BE2C (cell line): ENCODE data around the gene ADSL.

Source experiments
- DNase-seq: peaks from one replicate; pipeline ENCODE4 v3.0.0-alpha.2; 2020
- H3K27me3 ChIP-seq: fragments of 250-450 bp; sonication (Bioruptor Pico); 2 replicates; pipeline ENCODE4 v1.5.1; 2020; ENCODE audit warnings: mild to moderate bottlenecking
- H3K36me3 ChIP-seq: fragments of 250-450 bp; sonication (Bioruptor Pico); 2 replicates; pipeline ENCODE4 v1.5.1; 2020; ENCODE audit warnings: mild to moderate bottlenecking
- H3K4me1 ChIP-seq: fragments of 250-450 bp; sonication (Bioruptor Pico); 2 replicates; pipeline ENCODE4 v1.5.1; 2020
- H3K4me3 ChIP-seq: 2 replicates; pipeline ENCODE4 v1.5.1; 2011; ENCODE audit warnings: low read depth, low read length
- H3K9me3 ChIP-seq: fragments of 250-450 bp; sonication (Bioruptor Pico); 2 replicates; pipeline ENCODE4 v1.5.1; 2020
- CTCF ChIP-seq: IDR thresholded peaks from 2 replicates; pipeline ENCODE4 v1.5.1; 2012; ENCODE audit warnings: mild to moderate bottlenecking, low read depth, low read length

The ADSL gene

DNA sequence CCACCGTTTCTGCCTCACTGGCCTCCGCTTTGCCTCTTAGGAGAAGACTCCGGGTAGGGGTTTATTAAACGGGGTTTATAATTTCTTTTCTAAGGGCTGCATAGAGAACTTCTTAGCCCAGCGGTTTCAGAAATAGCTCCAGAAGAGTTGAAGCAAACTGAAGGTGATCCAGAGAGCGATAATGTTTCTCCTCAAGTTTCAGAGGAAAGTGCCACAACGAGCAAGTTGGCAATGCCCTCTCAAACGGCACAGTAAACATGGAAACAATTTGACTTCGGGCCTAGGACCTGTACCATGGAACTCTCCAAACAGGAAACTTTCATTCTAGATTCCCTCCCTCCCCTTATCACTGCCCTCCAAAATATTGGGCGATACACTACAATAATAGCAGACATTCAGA is 1.0 kb downstream of the ADSL start:
- H3K27me3 ChIP-seq = no peaks in the 10 kb centered on the region
- H3K9me3 ChIP-seq = no peaks in the 10 kb centered on the region
- H3K4me1 ChIP-seq = peaks cover 3% of the 10 kb centered on the region; the same call in 1 of the 2 replicates
- DNase-seq = no peak
- peaks cover 39% of the 10 kb centered on the region for H3K36me3 ChIP-seq
- TF ChIP-seq CTCF = no peak
- H3K4me3 ChIP-seq = peak overlapping the region; percentile 99

GRCh38 chr22:40348025-40348658 is 1.8 kb downstream of the ADSL start:
- peak; percentile 64 for DNase-seq
- Histone ChIP-seq H3K27me3 (no peaks in the 10 kb centered on the region), H3K36me3 (peaks cover 47% of the 10 kb centered on the region), H3K4me1 (peaks cover 3% of the 10 kb centered on the region; the same call in 1 of the 2 replicates), H3K4me3 (peak overlapping the region; percentile 99), H3K9me3 (no peaks in the 10 kb centered on the region)
- peak; percentile 91 for TF ChIP-seq CTCF

DNA sequence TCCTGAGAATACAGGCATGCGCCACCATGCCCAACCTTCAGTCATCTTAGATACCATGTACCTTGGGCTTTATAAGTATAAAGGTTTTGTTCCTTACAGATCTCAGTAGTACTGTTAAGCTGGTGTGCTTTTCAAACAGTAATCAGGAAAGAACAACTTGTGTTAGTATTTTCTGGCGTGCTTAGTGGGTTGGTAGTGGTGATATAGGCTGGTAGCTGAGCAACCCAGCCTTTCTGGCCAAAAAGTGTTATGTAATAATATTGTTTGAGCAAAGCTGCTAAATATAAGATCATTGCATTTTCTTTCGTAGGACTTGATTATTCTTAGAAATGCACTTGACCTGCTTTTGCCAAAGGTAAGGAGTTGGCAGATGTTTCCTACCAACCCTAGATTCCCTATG is 6.5 kb downstream of the ADSL start:
- no peak for DNase-seq
- Histone ChIP-seq H3K4me1 (peaks cover 2% of the 10 kb centered on the region; the same call in 1 of the 2 replicates), H3K4me3 (no peak overlapping the region), H3K27me3 (no peaks in the 10 kb centered on the region), H3K36me3 (peaks cover 85% of the 10 kb centered on the region), H3K9me3 (no peaks in the 10 kb centered on the region)
- no peak for TF ChIP-seq CTCF

DNA sequence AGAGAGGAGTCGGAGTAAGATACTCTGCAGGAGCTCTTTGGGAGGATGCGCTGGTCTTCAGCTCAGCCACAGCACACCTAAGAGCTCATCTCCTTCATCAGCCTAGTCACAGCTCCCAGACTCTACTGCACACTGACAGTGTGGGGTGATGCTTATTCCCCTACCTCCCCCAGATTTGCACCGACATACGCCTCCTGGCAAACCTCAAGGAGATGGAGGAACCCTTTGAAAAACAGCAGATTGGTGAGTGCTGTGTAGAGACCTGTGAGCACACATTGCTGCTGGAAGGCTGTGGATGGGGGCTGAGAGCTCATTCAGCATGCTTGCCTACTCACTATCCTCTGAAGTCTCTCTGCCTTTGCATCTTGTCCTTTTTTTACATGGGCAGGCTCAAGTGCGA is 14.8 kb downstream of the ADSL start:
- H3K9me3 ChIP-seq = no peaks in the 10 kb centered on the region
- no peak overlapping the region for H3K4me3 ChIP-seq
- H3K36me3 ChIP-seq = peaks cover 90% of the 10 kb centered on the region
- no peak for DNase-seq
- H3K27me3 ChIP-seq = no peaks in the 10 kb centered on the region
- no peak for TF ChIP-seq CTCF
- no peaks in the 10 kb centered on the region for H3K4me1 ChIP-seq

DNA sequence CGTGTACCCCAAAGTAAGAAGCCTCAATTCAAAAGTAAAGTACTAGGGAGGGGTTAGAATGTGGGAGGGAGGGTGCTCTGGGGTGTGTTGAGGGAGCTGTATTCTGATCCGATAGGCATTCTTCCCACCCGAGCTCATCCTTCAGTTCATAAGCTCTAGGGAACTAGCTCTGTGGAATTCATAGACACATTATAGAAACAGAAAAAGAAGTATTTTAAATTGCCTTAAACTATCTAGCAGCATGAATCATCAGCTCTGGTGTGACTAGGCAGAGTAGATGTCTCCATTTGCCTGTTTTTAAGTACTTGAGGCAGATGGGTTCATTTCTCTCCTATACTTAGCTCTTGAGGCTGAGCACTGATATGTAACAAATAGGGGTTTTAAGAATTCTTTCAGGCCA is 16.8 kb downstream of the ADSL start:
- Histone ChIP-seq H3K4me3 (no peak overlapping the region), H3K27me3 (no peaks in the 10 kb centered on the region), H3K9me3 (no peaks in the 10 kb centered on the region), H3K36me3 (peaks cover 88% of the 10 kb centered on the region), H3K4me1 (no peaks in the 10 kb centered on the region)
- no peak for DNase-seq
- no peak for TF ChIP-seq CTCF

DNA sequence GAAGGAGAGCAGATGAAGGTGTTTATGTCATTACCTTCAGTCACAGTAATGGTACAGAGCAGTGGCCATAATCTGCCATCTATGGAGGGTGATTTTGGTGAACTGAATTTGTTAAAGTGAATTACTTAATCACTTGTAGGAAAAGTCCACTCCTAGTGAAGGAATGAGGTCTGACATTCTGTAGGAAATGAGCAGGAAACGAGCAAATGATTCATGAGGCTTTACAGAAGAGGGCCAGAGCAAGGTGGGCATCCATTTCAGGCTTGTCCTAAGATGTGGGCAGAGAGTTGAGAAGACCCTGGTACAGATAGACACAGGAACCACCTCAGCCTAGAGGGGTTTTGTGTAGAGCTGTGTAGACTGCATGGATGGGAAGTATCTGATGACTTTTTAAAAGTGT is 18.1 kb downstream of the ADSL start:
- Histone ChIP-seq H3K4me1 (no peaks in the 10 kb centered on the region), H3K27me3 (no peaks in the 10 kb centered on the region)

More for the DNA sequence above, 18.1 kb downstream of the ADSL start:
- Histone ChIP-seq H3K4me3 (no peak overlapping the region), H3K36me3 (peaks cover 77% of the 10 kb centered on the region), H3K9me3 (no peaks in the 10 kb centered on the region)
- TF ChIP-seq CTCF = no peak
- no peak for DNase-seq
